Fibroblast of lung (primary cell): ENCODE data around the gene MYO18B.

Source experiments
- CTCF ChIP-seq, 2 donors: IDR thresholded peaks in 1 of 2; conservative IDR thresholded peaks in 1 of 2; 1 replicate in 1 of 2; 2 replicates in 1 of 2; pipeline ENCODE4 v1.5.1; 2011 to 2012; ENCODE audit warnings: low read length in 2 of 2, control low read depth in 1 of 2, inconsistent platforms in 1 of 2, low read depth in 1 of 2, mild to moderate bottlenecking in 1 of 2
- EZH2 ChIP-seq: IDR thresholded peaks from 2 replicates; pipeline ENCODE4 v1.5.1; 2012; ENCODE audit warnings: low read length, control low read depth, mild to moderate bottlenecking; ENCODE audit errors: missing control alignments

DNA sequence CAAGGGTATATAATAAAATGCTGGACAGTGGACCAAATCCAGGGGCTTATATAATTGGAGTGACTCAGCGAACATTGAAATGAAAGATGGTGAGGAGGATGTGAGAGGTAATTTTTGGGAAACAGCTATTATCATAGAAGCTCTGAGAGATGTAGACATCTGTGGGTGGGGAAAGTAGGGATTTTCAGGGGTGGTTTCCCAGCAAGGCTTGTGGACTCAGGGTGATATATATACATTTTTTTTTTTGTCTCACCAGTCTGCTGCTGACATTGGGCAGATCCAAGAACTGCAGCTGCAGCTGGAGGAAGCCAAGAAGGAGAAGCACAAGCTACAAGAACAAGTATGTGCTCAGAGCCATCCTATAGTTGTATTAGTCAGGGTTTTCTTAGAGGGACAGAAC, 208.1 kb downstream of the MYO18B start:
- TF ChIP-seq CTCF (conservative IDR thresholded peaks at IDR 0.05 in 1 of 2, IDR thresholded peaks at IDR 0.05 in 1 of 2; ENCODE audit: low read depth in 1 of 2, low read length in 2 of 2), result no peak
- TF ChIP-seq EZH2, result no peak
